NCI-H2171 treated with DMSO at 0.1 percent for 48 hours (cell line): ENCODE results near the gene RPL28.

Source experiments
- DNase-seq: peaks from one replicate; lab custom pipeline; 2025; lab: John Stamatoyannopoulos, UW

Gene RPL28

GRCh38 chr19:55373306-55373992 is 12.3 kb upstream of the RPL28 start:
- no peak for DNase-seq

DNA sequence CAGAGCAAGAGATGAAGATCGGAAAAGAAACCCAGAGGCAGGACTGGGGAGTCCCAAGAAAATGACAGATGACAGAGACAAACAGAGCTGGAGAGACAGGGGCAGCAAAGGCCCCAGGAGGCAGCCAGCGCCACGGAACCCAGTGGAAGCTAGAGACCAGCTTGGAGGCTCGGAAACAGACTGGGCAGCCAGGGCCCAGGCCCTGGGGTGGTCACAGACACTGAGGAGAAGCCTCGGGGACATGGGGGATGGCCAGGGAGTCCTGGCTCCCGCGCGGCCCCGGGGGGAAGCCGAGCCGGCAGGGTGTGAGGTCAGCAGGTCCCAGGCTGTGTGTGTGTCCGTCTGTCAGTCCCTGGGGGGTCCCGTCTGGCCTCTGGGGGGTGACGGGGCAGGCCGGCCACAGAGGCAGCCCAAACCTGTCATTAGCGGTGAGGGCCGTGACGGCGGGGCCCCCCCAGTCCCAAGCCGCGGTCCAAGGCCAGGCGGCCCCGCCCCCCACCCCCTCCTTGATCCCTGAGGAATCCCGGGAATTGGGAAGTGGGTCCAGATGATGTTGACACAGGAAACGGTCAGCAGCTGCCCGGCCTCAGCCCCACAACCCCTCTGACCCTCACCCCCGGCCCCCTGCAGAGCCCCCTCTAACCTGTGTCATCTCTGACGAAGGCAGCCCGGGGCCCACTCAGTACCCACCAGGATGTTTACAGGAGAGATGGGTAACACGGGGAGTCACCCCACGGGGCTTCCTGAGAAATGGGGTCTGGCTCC is 11.6 kb upstream of the RPL28 start:
- no peak for DNase-seq

GRCh38 chr19:55376241-55376933 is 9.3 kb upstream of the RPL28 start, which contains the start of gene TMEM190:
Gene TMEM190 (plus strand): TSS chr19:55376826. CDS start chr19:55376854, 28 bp downstream.
- no peak for DNase-seq

DNA sequence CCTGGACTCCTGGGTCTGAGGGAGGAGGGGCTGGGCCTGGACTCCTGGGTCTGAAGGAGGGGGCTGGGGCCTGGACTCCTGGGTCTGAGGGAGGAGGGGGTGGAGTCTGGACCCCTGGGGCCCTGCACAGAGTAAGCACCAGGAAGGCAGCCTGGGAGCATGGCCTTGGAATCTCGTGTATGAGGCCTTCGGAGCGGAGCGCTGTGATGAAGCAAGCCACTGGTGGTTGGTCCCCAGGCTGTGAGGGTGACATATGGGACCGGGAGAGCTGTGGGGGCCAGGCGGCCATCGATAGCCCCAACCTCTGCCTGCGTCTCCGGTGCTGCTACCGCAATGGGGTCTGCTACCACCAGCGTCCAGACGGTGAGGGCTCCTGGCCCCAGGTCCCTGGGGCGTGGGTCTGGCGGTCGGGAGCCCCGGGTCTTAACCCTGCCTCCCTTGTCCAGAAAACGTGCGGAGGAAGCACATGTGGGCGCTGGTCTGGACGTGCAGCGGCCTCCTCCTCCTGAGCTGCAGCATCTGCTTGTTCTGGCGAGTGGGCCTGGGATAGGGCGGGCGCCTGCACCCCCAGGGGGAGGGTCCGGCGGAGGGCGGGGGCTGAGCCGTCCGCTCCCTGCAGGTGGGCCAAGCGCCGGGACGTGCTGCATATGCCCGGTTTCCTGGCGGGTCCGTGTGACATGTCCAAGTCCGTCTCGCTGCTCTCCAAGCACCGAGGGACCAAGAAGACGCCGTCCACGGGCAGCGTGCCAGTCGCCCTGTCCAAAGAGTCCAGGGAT is 8.2 kb upstream of the RPL28 start:
- DNase-seq: no peak

DNA sequence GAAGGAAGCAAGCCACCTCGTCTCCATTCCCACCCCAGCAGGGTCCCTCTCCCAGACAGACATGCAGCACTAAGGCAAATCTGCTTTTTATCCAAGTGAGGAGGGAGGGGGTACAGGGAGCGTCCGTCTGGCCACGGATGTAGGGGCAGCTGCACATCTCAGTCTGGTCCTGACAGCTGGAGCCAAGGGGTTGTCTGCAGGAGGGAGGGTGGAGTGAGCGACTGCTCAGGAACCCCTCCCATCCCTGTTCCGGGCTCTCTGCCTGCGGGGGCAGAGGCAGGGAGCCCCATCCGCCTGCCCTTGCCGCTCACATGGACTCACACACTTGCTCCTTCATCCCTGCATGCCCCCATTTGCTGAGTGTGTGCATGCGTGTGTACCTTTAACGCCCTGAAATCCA is 6.6 kb upstream of the RPL28 start:
- DNase-seq: no peak

- no peak for DNase-seq
Measured at GRCh38 chr19:55382013-55382412, 3.7 kb upstream of the RPL28 start.

GRCh38 chr19:55382522-55383054 is 3.1 kb upstream of the RPL28 start:
- DNase-seq: no peak

GRCh38 chr19:55383279-55384130 is 2.2 kb upstream of the RPL28 start:
- peak; percentile 67 for DNase-seq

GRCh38 chr19:55384131-55384919 is 1.4 kb upstream of the RPL28 start, which contains the start of gene TMEM238:
Gene TMEM238 (minus strand): TSS chr19:55384292. CDS start chr19:55384259, 33 bp downstream.
- DNase-seq: peak; percentile 60

DNA sequence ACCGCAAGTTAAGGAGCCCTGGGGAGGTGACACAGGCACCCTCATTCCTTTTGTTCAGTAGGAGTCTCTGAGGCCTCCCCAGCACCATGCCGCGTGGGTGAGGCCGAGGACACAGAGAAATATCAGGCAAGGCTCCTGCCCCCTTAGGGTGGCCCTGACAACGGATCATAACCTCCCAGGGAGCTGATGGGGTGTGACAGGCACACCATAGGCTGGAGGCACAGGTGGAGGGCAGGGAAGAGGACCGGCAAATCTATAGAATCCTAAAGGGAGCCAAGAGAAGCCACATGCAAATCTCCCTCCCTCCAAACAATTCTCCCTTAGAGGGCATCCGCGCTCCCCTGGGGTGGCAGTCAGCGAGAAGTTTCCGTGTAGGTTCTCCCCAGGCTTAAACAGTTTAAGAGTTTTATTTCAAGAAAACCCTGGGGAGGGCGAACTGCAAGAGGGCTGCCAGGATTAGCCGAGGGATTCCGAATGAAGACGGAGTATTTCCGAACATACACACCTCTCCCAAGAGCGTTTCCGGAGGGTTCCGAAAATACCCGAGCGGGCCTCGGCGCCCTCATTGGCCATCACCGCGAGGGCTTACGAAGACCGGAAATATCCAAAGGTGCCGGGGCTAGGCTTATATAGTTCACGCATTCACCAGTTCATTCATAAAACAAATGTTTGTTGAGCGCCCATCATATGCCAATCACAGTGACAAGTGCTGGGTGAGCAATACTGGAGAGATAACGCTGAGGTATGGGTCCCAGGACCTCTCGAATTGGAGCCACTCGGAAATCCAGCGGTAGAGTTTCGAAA is 610 bp upstream of the RPL28 start:
- peak; percentile 96 for DNase-seq

- DNase-seq: no peak
Measured at GRCh38 chr19:55386493-55386971, 800 bp downstream of the RPL28 start.

DNA sequence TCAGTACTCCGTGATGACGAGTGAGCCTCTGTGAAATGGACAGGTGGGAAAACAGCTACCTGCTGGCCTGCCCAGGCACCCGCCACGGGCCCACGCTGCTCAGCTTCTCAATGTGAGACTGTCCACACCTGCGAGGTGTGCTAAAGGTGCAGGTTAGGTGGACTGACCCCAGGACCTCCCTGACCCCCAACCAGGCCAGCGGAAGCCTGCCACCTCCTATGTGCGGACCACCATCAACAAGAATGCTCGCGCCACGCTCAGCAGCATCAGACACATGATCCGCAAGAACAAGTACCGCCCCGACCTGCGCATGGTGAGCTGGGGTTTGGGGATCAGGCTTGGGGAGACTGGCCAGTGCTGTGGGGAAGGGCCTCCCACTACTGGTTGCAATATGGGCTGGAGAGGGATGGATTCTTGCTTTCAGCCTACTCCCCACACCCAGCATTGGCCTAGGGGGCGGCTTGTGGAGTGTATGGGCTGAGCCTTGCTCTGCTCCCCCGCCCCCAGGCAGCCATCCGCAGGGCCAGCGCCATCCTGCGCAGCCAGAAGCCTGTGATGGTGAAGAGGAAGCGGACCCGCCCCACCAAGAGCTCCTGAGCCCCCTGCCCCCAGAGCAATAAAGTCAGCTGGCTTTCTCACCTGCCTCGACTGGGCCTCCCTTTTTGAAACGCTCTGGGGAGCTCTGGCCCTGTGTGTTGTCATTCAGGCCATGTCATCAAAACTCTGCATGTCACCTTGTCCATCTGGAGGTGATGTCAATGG is 2.2 kb downstream of the RPL28 start:
- DNase-seq: no peak

DNA sequence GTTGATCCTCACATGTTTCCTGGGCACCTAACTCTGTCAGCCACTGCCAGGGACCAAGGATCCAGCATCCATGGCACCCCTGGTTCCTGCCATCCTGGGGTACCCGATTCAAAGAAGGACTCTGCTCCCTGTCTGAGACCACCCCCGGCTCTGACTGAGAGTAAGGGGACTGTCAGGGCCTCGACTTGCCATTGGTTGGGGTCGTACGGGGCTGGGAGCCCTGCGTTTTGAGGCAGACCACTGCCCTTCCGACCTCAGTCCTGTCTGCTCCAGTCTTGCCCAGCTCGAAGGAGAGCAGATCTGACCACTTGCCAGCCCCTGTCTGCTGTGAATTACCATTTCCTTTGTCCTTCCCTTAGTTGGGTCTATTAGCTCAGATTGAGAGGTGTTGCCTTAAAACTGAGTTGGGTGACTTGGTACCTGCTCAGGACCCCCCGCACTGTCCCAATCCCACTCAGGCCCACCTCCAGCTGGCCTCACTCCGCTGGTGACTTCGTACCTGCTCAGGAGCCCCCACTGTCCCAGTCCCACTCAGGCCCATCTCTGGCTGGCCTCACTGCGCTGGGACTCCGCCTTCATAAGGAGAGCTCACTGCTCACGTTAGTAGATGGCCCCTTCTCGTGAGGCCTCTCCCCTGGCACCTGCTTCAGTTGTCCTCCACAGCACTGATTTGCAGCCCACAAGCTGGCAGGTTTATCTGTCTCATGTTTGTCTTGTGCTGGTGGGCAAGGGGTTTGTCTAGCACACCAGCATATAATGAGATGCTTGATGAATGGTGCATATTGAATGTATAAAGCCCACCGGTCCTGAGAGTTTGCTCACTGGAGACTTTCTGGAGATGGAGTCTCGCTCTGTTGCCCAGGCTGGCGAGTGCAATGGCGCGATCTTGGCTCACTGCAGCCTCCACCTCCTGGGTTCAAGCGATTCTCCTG is 3.9 kb downstream of the RPL28 start:
- DNase-seq: no peak

DNA sequence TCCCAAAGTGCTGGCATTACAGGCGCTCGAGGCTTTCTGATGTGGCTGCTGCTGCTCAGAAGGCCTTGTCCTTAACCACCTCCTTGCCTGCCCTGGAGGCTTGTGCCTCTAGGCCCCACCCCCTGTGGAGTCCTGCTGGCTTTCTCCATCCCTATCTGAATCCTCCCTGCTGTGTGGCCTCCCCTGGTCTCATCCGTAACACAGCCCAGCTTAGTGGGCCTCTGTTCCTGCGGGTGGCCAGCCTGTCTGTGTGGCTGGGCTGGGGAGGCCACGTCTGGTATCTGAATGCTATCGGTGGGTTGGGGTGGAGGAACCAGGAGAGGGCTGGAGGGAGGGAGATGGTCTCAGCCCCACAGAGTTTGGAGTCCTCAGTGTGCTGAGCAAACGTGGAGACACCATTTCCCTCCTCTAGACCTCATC is 4.7 kb downstream of the RPL28 start:
- no peak for DNase-seq

GRCh38 chr19:55391191-55391670 is 5.5 kb downstream of the RPL28 start:
- no peak for DNase-seq

- DNase-seq: no peak
Measured at GRCh38 chr19:55391702-55392615, 6.2 kb downstream of the RPL28 start.
